ENCODE results near the gene ITGB1BP1.

DNA sequence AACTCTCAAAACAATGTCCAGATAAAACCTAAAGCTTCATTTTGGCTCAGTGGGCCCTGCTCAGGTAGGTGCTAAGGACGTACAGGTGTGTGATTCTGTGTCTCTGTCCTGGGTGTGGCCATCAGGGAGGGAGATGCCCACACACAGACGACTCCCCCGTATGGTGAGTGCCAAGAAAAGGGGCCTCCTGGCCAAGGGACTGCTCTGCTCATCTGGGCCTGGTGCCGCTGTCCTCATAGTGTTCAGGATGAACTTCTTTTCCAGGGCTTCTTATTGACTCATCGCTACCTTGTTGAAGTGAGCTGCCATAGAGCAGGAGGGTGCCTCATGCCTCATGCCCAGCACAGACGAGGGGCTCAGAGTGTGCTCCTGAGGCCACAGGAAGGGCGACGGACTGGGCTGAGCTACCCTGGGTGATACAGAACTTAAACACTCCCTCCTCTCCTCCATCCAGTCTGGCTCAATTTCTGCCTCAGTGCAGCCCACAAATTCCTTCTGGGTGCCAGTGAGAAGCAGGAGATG, 57.8 kb downstream of the ITGB1BP1 start:
- TF ChIP-seq CTCF (IDR thresholded peaks at IDR 0.05) = no peak
- TF ChIP-seq POLR2A (IDR thresholded peaks at IDR 0.05) = no peak
- TF ChIP-seq POLR2AphosphoS5 (IDR thresholded peaks at IDR 0.05) = no peak
